ENCODE data around the gene KRTAP4-6. TPM values are rescaled to one million over a fixed set of nuclear protein-coding genes. Genes with fewer than 3 reads are reported as not detected.
A peak's percentile ranks its signal among the peaks of the same experiment; 100 is the strongest.
"Not testable (repeated sequence)": the region's sequence is repeated elsewhere in the genome, so short reads cannot be mapped to it uniquely, and the experiment has no call there.

Gene KRTAP4-6
- polyA plus RNA-seq, 1 experiment: not detected

GRCh38 chr17:41103896-41104295, 36.4 kb downstream of the KRTAP4-6 start:
- H3K4me3 ChIP-seq (ENCODE audit: low read depth, low read length): no peak overlapping the region
- H3K27me3 ChIP-seq (ENCODE audit: control insufficient read depth, insufficient read depth, low read length): no peaks in the 10 kb centered on the region
- no peaks in the 10 kb centered on the region for H3K36me3 ChIP-seq (ENCODE audit: control insufficient read depth, insufficient read depth, low read length)
- ChIA-PET CTCF (no interaction called here), POLR2A (no interaction called here)
- no peak for DNase-seq (ENCODE audit: low read depth)
- TF ChIP-seq CTCF (IDR thresholded peaks at IDR 0.05; ENCODE audit: insufficient read depth, low read depth, low read length): no peak

DNA sequence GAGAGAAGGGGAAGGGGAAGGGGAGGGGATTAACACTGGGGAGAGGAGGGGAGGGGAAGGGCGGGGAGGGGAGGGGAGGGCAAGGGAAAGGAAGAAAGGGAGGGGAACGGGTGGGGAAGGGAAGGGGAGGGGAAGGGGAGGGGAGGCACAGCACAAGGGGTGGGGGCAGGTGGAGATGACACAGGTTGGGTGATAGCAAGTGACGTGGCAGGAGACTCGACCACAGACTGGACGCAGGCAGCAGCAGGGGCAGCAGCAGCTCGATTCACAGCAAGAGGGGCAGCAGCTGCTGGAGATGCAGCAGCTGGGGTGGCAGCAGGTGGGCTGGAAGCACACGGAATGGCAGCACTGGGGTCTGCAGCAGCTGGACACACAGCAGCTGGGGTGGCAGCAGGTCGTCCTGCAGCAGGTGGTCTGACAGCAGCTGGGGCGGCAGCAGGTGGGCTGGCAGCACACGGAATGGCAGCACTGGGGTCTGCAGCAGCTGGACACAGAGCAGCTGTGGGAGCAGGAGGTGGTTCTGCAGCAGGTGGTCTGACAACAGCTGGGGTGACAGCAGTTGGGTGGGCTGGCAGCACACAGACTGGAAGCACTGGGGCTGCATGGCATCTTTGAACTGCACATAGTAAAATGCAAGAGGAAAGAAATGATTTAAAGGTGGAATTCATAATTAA, 38.6 kb downstream of the KRTAP4-6 start, which contains the start of gene KRTAP4-16:
Gene KRTAP4-16 (minus strand): TSS at position 624 of the 674 bp plus-strand sequence. CDS start 0 bp downstream, at position 624.
- ChIA-PET POLR2A (no interaction called here), CTCF (interaction anchor here (0.8 kb wide), 1 partner anchor 246 kb away, joined by 4 read pairs; no protein-coding TSS in a partner anchor)
- no peak for TF ChIP-seq CTCF (IDR thresholded peaks at IDR 0.05; ENCODE audit: insufficient read depth, low read depth, low read length)
- no peak within 1 kb of the TSS for H3K4me3 ChIP-seq (ENCODE audit: low read depth, low read length)
- no peaks in the 10 kb centered on the region for H3K36me3 ChIP-seq (ENCODE audit: control insufficient read depth, insufficient read depth, low read length)
- no peaks in the 10 kb centered on the region for H3K27me3 ChIP-seq (ENCODE audit: control insufficient read depth, insufficient read depth, low read length)
- DNase-seq (ENCODE audit: low read depth): no peak

DNA sequence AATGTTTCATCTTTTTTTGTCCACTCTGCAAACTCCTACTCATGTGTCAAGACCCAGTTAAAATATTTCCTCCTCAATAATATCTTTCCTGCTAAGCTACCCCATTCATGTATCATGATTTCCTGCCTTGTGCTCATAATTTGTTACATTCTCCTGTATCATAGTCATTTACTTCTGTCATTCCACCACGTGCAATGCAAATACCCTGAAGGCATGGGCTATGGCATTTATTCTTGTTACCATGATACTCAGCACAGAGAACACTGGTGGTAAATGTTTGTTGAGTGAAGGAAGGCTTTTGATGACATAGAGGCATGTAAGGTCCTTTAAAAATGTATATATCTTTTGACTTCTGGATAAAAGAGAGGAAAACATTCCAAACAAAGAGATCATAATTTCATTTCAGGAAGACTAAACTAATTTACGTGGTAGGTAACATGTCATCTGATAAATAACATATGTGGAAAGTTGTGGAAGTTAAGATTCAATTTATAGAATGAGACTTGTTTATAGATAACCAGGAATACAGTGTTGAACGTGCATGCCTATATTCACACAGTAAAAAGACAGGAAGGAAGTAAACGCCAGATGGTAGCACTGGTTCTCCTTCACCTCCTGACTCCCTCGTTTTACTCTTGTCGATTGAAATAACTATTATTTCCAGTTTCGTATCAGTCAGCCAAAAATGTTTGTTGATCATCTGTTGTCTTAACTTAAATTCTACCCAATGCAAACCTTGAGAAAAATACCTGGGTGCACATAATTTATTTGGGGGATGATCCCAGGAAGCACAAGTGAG, 40.5 kb downstream of the KRTAP4-6 start:
- H3K36me3 ChIP-seq (ENCODE audit: control insufficient read depth, insufficient read depth, low read length); H3K4me3 ChIP-seq (ENCODE audit: low read depth, low read length); CTCF ChIA-PET; H3K27me3 ChIP-seq (ENCODE audit: control insufficient read depth, insufficient read depth, low read length): not testable (repeated sequence)
- peak; percentile 85 for DNase-seq (ENCODE audit: low read depth)
- POLR2A ChIA-PET: interaction anchor here (0.6 kb wide), 2 partner anchors 86 to 193 kb away, joined by 3 to 5 read pairs; no protein-coding TSS in a partner anchor

DNA sequence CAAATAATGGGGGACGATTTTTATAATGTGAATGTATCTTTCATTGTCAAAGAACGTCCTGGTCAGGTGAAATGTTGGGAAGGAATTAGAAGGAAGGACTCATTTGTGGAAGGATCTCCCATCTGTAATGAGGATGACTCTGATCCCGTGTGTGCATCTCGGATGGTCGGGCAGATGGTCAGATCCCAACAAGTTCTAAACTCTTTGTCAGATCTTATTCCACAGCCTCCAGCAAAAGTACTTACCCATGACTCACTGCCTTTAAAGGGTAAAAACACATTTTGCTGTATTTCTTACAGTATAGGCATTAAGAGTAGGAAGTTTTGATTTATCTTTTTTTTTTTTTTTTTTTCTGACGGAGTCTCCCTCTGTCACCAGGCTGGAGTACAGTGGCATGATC, 41.9 kb downstream of the KRTAP4-6 start:
- peak; percentile 64 for DNase-seq (ENCODE audit: low read depth)
- Histone ChIP-seq H3K27me3 (ENCODE audit: control insufficient read depth, insufficient read depth, low read length) (no peaks in the 10 kb centered on the region), H3K4me3 (ENCODE audit: low read depth, low read length) (no peak overlapping the region), H3K36me3 (ENCODE audit: control insufficient read depth, insufficient read depth, low read length) (no peaks in the 10 kb centered on the region)
- TF ChIP-seq CTCF (IDR thresholded peaks at IDR 0.05; ENCODE audit: insufficient read depth, low read depth, low read length): no peak
- CTCF ChIA-PET: no interaction called here
- POLR2A ChIA-PET: no interaction called here

DNA sequence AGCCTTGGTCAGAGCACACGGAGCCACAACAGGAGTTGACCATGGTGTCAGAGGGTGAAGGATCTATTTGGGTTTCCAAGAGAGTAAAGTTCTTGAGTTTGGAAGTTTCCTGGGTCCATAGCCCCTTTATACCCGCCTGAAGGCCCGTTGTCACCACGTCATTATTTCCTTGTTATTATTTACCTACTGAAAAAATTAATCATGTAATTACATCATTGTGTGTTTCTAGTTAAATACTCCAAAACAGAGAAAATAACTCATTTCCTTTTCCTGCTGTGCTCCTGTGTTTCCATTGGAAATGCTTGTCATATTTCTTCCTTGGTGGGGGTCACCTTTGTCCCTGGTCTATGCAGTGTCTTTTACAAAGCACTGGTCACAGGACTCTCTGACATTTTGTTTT, 42.3 kb downstream of the KRTAP4-6 start, which contains the start of gene KRTAP4-8:
Gene KRTAP4-8 (minus strand): TSS at position 101 of the 400 bp plus-strand sequence. CDS start 58 bp downstream, at position 43.
- CTCF ChIA-PET: interaction anchor here (1.1 kb wide), 1 partner anchor 13 kb away, joined by 3 read pairs; no protein-coding TSS in a partner anchor
- Histone ChIP-seq H3K27me3 (ENCODE audit: control insufficient read depth, insufficient read depth, low read length) (no peaks in the 10 kb centered on the region), H3K4me3 (ENCODE audit: low read depth, low read length) (no peak within 1 kb of the TSS), H3K36me3 (ENCODE audit: control insufficient read depth, insufficient read depth, low read length) (no peaks in the 10 kb centered on the region)
- no peak for DNase-seq (ENCODE audit: low read depth)
- TF ChIP-seq CTCF (IDR thresholded peaks at IDR 0.05; ENCODE audit: insufficient read depth, low read depth, low read length): no peak
- POLR2A ChIA-PET: no interaction called here
